ENCODE measurements around the gene ACOX3.

The ACOX3 gene

GRCh38 chr4:8330821-8331574 is 109.5 kb downstream of the ACOX3 start:
- Histone ChIP-seq H3K9ac (ENCODE audit: low read depth, low read length) (no peak overlapping the region), H3K9me3 (ENCODE audit: control insufficient read depth, insufficient read depth, low read length) (no peaks in the 10 kb centered on the region), H3K36me3 (ENCODE audit: insufficient read depth, low read length) (no peaks in the 10 kb centered on the region; the same call in 1 of the 2 replicates), H3K4me1 (ENCODE audit: insufficient read depth, low read length) (no peaks in the 10 kb centered on the region)

- H3K36me3 ChIP-seq (ENCODE audit: insufficient read depth, low read length), result no peaks in the 10 kb centered on the region
- H3K9me3 ChIP-seq (ENCODE audit: control insufficient read depth, insufficient read depth, low read length), result no peaks in the 10 kb centered on the region
- H3K9ac ChIP-seq (ENCODE audit: low read depth, low read length), result no peak overlapping the region
- no peaks in the 10 kb centered on the region for H3K4me1 ChIP-seq (ENCODE audit: insufficient read depth, low read length)
These were observed 110.4 kb downstream of the ACOX3 start for GRCh38 chr4:8329859-8330761.

- Histone ChIP-seq H3K36me3 (ENCODE audit: insufficient read depth, low read length) (no peaks in the 10 kb centered on the region), H3K9me3 (ENCODE audit: control insufficient read depth, insufficient read depth, low read length) (no peaks in the 10 kb centered on the region), H3K9ac (ENCODE audit: low read depth, low read length) (no peak overlapping the region), H3K4me1 (ENCODE audit: insufficient read depth, low read length) (no peaks in the 10 kb centered on the region)
These were observed 111.0 kb downstream of the ACOX3 start for GRCh38 chr4:8329560-8329858.

GRCh38 chr4:8328866-8329559 is 111.5 kb downstream of the ACOX3 start:
- H3K9ac ChIP-seq (ENCODE audit: low read depth, low read length), result no peak overlapping the region
- H3K36me3 ChIP-seq (ENCODE audit: insufficient read depth, low read length), result no peaks in the 10 kb centered on the region
- no peaks in the 10 kb centered on the region for H3K9me3 ChIP-seq (ENCODE audit: control insufficient read depth, insufficient read depth, low read length)
- no peaks in the 10 kb centered on the region for H3K4me1 ChIP-seq (ENCODE audit: insufficient read depth, low read length)

- H3K9ac ChIP-seq (ENCODE audit: low read depth, low read length), result no peak overlapping the region
These were observed 112.1 kb downstream of the ACOX3 start for GRCh38 chr4:8328456-8328855.

GRCh38 chr4:8326206-8326605 is 114.3 kb downstream of the ACOX3 start:
- Histone ChIP-seq H3K9ac (ENCODE audit: low read depth, low read length) (no peak overlapping the region), H3K4me1 (ENCODE audit: insufficient read depth, low read length) (no peaks in the 10 kb centered on the region), H3K36me3 (ENCODE audit: insufficient read depth, low read length) (no peaks in the 10 kb centered on the region), H3K9me3 (ENCODE audit: control insufficient read depth, insufficient read depth, low read length) (no peaks in the 10 kb centered on the region)

More at GRCh38 chr4:8328456-8328855, 112.1 kb downstream of the ACOX3 start:
- no peaks in the 10 kb centered on the region for H3K9me3 ChIP-seq (ENCODE audit: control insufficient read depth, insufficient read depth, low read length)
- H3K4me1 ChIP-seq (ENCODE audit: insufficient read depth, low read length), result no peaks in the 10 kb centered on the region
- no peaks in the 10 kb centered on the region for H3K36me3 ChIP-seq (ENCODE audit: insufficient read depth, low read length)

- Histone ChIP-seq H3K36me3 (ENCODE audit: insufficient read depth, low read length) (no peaks in the 10 kb centered on the region), H3K9me3 (ENCODE audit: control insufficient read depth, insufficient read depth, low read length) (no peaks in the 10 kb centered on the region), H3K9ac (ENCODE audit: low read depth, low read length) (no peak overlapping the region), H3K4me1 (ENCODE audit: insufficient read depth, low read length) (no peaks in the 10 kb centered on the region)
These were observed 115.1 kb downstream of the ACOX3 start for GRCh38 chr4:8325291-8325973.

GRCh38 chr4:8324640-8325239 is 115.8 kb downstream of the ACOX3 start:
- H3K9me3 ChIP-seq (ENCODE audit: control insufficient read depth, insufficient read depth, low read length), result no peaks in the 10 kb centered on the region
- no peaks in the 10 kb centered on the region for H3K4me1 ChIP-seq (ENCODE audit: insufficient read depth, low read length)

GRCh38 chr4:8323947-8324555 is 116.5 kb downstream of the ACOX3 start:
- Histone ChIP-seq H3K9me3 (ENCODE audit: control insufficient read depth, insufficient read depth, low read length) (no peaks in the 10 kb centered on the region), H3K36me3 (ENCODE audit: insufficient read depth, low read length) (no peaks in the 10 kb centered on the region), H3K9ac (ENCODE audit: low read depth, low read length) (no peak overlapping the region), H3K4me1 (ENCODE audit: insufficient read depth, low read length) (no peaks in the 10 kb centered on the region)

More at GRCh38 chr4:8324640-8325239, 115.8 kb downstream of the ACOX3 start:
- H3K36me3 ChIP-seq (ENCODE audit: insufficient read depth, low read length), result no peaks in the 10 kb centered on the region
- no peak overlapping the region for H3K9ac ChIP-seq (ENCODE audit: low read depth, low read length)

- no peaks in the 10 kb centered on the region for H3K36me3 ChIP-seq (ENCODE audit: insufficient read depth, low read length)
- H3K4me1 ChIP-seq (ENCODE audit: insufficient read depth, low read length), result no peaks in the 10 kb centered on the region
- H3K9me3 ChIP-seq (ENCODE audit: control insufficient read depth, insufficient read depth, low read length), result no peaks in the 10 kb centered on the region
- no peak overlapping the region for H3K9ac ChIP-seq (ENCODE audit: low read depth, low read length)
These were observed 117.5 kb downstream of the ACOX3 start for GRCh38 chr4:8322794-8323704.

- Histone ChIP-seq H3K4me1 (ENCODE audit: insufficient read depth, low read length) (peaks cover 2% of the 10 kb centered on the region; the same call in 1 of the 2 replicates), H3K9me3 (ENCODE audit: control insufficient read depth, insufficient read depth, low read length) (no peaks in the 10 kb centered on the region), H3K36me3 (ENCODE audit: insufficient read depth, low read length) (no peaks in the 10 kb centered on the region), H3K9ac (ENCODE audit: low read depth, low read length) (no peak overlapping the region)
These were observed 118.8 kb downstream of the ACOX3 start for GRCh38 chr4:8321771-8322170.

GRCh38 chr4:8321220-8321619 is 119.3 kb downstream of the ACOX3 start:
- no peak overlapping the region for H3K9ac ChIP-seq (ENCODE audit: low read depth, low read length)
- H3K9me3 ChIP-seq (ENCODE audit: control insufficient read depth, insufficient read depth, low read length), result no peaks in the 10 kb centered on the region
- no peaks in the 10 kb centered on the region for H3K36me3 ChIP-seq (ENCODE audit: insufficient read depth, low read length)
- H3K4me1 ChIP-seq (ENCODE audit: insufficient read depth, low read length), result peaks cover 7% of the 10 kb centered on the region; the same call in 1 of the 2 replicates

- no peak overlapping the region for H3K9ac ChIP-seq (ENCODE audit: low read depth, low read length)
- no peaks in the 10 kb centered on the region for H3K36me3 ChIP-seq (ENCODE audit: insufficient read depth, low read length)
- H3K9me3 ChIP-seq (ENCODE audit: control insufficient read depth, insufficient read depth, low read length), result no peaks in the 10 kb centered on the region
- peaks cover 16% of the 10 kb centered on the region; the same call in 1 of the 2 replicates for H3K4me1 ChIP-seq (ENCODE audit: insufficient read depth, low read length)
These were observed 120.2 kb downstream of the ACOX3 start for GRCh38 chr4:8320386-8320750.

All from ES-I3 (cell line).